ENCODE measurements around the gene MYH13.

Gene MYH13

DNA sequence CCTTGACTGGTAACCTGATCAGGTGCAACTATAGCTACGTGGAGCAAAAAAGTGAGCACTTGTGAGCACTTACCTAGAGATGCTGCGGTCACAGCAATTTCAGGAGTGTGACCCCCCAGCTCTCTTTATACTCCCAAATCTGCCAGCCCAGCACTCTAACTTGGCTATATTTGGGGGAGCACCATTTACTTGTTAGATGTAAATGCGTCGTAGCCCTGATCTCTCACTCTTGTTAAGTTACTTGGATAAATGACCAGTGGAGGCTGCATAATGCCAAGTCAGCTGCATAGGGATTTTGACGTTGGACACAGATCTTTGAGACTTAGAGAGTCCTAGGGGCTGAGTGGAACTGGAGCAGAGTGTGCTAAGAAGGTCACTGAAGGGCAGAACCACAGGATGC is at the start of gene MYH13:
Gene MYH13, minus strand, starts transcription at position 101 of the 400 bp plus-strand sequence. CDS start 8,476 bp downstream, outside the sequence.
- DNase-seq, result no peak

DNA sequence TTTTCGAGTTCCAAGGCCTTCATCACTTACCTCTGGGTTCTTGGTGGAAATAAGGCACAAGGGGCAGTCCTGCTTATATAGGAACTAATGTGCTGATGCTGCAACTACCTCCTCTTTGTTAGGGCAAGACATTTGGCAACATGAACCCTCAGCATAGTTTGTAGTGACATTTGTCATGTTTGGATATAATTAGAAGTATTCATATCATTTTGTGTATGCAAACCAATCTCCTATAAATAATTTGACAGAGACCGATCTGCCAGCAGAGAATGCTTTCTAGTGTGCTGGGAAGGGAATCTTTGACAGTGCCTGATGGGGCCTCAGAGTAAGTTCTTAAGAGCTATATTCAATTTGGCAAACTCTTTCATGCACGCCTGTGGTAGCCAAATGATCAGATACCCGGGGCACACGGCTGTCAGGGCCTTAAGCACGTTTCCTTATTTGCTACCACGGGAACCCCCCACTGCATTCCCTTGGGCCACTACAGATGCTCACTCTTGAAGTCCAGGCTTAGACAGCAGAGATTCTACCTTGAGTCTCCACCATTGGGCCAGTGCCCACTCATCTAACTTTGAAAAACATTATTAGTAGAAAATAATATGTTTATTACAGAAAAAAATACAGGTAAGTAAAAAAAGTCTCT is 49.2 kb upstream of the MYH13 start, which contains the start of gene MYH8:
Gene MYH8, minus strand, starts transcription at position 51 of the 643 bp plus-strand sequence. CDS start 1,723 bp downstream, outside the sequence.
- no peak for DNase-seq

DNA sequence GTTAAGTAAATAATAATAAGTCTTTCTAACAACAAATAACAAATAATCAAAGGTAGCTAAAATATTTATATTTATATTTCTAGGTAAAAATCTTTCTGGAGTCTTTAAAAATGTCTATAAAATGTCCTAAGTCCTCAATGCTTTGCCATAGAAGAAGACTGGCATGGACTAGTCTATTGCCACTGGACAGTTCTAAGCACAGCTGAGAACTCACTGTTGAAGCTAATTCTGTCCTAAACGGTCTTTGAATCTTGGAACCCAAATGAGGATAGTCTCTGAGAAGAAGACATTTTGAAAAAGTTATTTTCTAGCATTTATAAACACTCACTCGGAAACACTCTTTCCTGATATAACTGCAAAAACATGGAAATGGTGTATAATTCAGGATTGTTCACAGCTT is 48.4 kb upstream of the MYH13 start:
- no peak for DNase-seq

DNA sequence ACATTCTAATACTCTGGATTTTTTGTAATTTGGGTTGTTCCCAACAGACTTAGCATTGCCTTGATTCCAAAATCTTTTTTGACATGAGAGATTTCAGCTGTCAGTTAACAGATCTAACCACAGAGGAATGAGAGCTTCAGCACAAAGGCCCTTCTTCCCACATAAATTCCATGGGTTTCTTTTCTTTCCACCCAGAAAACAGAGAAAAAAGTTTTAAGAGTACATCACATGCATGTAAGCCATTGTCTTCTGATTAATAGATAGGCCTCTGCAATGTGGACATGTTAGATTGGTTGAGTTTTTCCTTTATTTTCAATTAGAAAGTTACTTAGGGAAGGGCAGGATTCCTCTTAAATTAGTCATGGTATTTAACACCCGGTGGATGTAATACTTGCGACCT is 48.0 kb upstream of the MYH13 start:
- DNase-seq, result no peak

DNA sequence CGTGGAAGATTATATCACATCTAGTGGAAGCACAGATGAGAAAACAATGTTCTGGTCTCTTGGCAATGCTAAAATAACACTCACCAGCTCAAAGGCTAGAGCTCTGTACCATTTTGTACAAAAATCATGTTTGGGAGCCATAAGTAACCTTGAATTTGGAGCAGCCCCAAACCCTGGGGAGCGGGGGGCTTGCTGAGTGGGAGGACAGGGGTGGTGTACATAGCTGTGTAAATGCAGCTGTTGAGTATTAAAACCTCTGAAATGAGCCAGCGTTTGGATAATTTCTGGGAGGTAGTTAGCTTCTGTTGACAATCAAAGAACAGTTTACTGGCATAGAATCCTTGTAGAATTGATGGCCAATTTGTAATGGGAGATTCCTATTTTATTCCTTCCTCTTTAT is 44.6 kb upstream of the MYH13 start:
- no peak for DNase-seq

DNA sequence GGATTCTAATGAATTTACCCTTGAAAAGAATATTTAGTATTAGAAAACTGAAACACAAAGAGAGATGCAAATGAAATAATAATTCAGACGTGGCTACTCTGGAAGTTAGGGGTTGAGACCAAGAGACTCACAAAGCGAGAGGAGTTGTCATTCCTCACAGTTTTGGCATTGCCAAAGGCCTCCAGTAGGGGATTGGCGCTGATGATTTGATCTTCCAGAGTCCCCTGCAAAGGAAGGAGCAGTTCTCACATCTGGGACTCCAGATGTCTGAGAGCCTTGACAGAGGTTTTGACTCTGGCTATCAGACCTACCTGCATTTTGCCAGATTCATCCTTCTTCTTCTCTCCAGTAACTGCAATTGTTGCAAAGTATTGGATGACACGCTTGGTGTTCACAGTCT is 42.4 kb upstream of the MYH13 start:
- no peak for DNase-seq

DNA sequence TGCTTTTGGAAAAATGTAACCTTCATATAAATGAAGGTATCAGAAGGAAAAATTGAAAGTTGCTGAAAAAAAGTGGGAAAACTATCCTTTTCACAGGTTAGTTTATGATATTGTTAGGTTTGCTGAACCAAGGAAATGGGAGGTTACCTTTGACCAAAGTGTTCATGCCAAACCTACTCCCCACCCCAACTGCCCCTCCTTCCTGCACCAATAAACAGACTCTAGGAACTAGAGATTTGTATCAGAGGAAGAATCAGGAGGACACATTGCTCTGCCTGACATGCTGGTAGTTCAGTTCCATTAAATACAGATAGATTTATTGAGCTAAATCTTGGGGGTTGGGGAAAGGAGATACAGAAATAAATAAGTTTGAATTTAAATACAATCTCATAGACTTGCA is 30.8 kb upstream of the MYH13 start:
- DNase-seq, result no peak

DNA sequence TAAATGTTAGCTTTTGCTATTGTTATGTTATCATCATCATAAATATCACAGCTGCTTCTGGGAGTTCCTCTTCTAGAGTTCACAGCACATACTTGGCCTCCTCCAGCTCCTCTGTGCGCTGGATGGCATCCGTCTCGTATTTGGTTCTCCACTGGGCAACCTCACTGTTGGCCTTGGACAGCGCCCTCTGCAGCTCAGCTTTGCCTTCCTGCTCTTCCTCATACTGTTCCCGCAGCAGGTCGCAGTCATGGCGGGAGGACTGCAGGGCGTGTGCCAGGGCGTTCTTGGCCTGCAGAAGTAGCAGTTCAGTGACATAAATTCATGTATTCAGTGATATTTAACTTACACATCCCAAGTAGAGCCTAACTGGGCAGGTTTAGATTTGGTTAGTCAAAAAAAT is 25.5 kb upstream of the MYH13 start:
- DNase-seq, result no peak

DNA sequence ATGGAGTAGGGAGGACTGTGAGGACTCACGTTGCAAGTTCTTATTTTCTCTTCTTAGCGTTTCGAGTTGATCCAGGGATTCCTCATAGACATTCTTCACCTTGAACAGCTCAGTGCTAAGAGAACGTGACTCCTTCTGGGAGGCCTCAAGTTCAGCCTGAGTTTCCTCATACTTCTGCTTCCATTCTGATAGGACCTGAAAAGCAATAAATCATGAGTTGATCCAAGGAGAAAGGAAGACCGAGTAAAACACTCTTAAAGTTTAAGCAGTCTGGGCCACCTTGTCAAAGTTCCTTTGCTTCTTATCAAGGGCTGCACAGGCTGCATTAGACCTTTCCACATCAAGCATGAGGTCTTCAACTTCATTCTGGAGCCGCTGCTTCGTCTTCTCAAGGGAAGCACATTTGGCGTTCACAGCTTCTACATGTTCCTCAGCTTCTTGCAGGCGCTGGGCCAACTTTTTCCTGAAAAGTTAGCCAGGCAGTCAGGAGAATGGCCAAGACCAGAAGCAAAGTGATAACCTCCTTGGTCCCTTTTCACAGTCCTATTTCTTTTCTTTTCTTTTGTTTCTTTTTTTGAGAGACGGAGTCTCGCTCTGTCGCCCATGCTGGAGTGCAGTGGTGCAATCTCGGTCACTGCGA is 23.8 kb upstream of the MYH13 start:
- DNase-seq, result no peak

DNA sequence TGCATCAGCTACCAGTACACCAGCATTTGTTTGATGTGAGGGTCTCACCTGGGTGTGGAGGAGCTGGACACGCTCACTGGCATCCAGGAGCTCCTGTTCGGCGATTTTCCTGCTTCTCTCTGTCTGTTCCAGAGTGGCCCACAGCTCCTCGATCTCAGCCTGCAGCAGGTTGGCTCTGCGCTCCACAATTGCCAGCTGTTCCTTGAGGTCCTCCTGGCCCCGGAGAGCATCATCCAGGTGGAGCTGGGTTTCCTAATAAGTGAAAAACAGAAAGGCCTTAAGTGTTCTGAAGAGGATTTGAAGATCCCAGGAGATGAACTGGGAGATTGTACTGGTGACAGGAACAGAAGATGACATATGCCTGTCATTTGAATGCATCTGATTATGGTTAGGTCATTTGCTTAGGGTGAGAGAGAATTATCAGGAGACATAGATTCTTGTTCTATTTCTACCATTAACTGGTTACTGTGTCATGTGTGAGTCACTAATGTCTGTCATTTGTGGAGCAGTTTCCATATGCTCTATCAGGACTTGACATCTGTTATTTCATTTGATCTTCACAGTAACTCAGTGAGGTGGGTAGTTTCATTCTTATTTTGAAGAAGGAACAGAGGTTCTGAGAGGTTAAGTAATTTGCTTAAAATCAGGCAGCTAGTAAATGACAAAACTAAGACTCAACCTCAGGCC is 21.5 kb upstream of the MYH13 start:
- no peak for DNase-seq

DNA sequence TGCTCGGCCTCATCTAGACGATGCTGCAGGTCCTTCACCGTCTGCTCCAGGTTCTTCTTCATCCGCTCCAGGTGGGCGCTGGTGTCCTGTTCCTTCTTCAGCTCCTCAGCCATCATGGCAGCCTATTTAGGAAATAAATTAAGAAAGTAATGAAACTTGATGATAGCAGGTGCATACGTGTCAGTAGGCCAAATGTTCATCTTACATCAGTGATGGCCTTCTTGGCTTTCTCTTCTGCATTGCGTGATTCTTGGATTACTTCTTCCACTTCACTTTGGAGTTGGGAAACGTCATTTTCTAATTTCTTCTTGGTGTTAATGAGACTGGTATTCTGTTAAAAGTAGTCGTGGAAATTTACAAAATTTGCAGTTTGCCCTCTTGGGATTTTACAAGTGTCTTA is 20.1 kb upstream of the MYH13 start:
- no peak for DNase-seq

DNA sequence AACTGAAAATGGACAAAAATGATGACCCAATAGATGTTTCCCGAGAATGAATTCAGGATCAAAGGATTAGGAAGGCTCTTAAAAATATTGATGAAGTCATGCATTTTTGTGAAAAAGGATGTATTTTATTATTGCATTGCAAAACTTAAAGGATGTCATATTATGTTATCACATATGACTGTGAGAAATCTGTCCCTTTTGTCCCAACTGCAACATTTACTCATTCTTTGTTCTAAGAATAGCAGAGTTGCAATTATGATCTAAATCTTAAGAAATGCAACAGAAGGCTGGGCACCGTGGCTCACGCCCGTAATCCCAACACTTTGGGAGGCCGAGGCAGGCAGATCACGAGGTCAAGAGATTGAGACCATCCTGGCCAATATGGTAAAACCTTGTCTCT is 13.1 kb upstream of the MYH13 start:
- DNase-seq, result no peak

DNA sequence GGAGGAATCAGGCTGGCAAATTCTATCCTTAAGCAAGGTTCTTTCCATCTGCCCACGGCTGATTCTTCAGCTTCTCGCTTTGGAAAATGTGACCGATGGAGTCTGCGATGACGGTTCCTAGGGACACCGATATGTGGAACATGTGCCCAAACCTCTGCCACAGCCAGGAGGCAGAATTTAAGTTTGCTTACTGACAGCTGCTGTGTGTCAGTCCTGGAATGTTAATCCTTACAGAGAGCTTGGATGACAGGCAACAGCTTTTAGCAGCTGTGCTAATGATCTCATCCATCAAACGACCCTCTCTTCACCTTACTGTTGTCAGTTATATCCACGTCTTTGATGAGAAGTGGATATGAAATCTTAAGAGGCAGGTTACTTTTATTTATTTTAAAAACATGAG is 11.4 kb upstream of the MYH13 start:
- DNase-seq, result no peak

DNA sequence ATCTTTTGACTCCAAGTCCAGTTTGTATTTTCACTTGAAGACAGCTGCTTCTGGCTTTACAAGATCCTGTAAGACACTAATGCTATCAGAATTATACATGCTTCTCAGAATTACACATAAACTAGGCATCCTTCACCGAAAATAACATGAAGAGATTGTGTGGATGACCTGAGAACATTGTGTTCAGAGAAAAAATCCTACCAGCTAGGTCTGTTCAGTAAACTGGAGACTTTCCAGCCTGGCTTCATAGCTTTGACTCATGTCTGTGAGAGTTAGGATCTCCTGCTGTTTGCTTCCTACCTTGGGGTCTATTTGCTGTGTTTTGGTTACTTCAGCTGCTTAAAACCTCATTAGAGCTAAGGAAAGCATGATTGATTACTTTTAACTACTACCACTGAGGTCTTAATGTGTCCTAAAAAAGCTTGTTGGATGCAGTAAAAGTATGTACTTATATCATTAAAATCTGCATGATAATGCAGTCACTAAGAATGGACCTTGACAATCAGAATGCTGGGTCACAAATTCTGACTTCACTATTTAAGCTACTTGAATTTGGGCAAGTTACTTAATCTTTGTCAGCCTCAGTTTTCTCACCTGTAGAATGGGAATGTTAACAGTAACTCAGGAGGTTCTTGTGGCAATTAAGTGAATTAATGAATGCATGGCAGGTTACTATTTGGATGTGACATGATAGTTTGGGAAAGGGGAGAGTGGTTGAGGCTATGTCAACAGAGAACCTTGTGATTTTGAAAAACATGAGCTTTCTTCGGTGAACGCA is 8.0 kb upstream of the MYH13 start:
- no peak for DNase-seq

DNA sequence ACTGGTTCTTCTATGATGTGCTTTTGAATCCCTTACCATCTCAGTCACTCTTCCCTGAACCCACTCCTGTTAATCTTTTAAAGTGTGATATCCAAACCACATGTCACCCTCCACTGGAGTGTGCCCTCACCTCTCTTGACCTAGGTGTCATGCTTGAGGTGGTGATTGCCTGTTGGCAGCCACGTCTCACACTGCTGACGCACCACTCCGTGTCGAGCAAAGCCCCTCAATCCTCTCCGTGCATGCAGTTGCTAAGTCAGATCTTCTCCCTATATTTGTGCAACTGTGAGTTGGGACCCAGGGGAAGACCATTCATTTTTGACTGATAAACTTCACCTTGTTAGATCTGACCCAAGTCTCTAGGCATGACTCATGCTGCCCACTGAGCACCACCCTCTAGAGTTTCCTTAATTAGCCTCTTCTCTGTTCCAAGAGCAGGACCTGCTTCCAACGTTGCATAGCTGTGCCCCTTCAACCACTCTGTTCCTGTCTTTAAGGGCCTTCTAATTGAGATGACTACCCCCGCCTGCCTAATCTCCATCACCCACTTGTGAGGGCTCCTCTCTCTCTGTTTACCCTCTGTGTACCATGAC is 2.7 kb downstream of the MYH13 start:
- no peak for DNase-seq

DNA sequence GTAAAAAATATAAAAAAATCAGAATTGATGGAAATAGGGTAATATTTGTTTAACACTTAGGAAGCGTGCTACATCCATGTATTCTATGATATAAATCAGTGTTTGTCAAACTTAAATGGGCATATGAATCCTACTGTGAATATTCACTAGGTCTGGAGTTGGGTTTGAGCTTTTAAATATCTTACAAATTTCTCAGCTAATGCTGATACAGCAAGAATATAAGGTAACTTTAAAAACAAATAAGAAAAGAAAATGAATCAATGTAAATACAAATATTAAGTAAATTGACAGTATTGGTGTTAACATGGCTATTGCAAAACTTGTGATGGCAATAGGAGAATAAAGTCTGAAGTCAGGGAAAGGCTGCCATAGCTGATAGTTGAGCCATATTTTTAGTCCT is 3.6 kb downstream of the MYH13 start:
- no peak for DNase-seq

DNA sequence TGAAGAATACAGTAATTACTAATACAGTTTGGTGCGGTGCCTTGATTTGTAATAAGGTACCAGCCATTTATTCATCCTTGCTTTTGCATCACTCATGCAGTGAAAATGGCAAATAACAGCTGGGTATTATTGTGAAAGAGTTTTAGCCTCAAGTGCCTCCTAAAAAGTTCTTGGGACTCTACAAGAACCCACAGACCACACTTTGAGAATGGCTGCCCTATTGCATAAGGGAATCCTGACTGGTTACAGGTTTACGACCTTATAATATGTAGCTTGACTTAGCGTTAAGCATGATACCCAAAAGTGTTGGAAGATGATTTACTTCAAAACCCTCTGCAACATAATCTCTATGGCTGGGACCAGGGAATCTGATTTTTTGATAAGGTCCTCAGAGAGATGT is 4.2 kb downstream of the MYH13 start:
- DNase-seq, result no peak

DNA sequence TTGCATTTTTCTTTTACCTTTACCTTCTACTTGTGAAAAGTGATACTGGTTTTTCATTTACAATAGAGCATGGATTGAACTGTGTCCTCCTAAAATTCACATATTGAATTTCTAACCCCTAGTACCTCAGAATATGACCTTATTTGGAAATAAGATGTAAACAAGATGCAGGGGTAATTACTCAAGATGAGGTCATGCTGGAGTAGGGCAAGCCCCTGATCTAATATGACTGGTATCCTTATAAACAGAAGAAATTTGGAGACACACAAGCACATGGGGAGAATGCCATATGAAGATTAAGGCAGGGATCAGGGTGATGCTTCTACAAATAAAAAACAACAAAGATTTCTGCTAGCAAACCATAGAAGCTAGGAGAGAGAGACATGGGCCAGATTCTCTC is 12.2 kb downstream of the MYH13 start:
- DNase-seq, result no peak

DNA sequence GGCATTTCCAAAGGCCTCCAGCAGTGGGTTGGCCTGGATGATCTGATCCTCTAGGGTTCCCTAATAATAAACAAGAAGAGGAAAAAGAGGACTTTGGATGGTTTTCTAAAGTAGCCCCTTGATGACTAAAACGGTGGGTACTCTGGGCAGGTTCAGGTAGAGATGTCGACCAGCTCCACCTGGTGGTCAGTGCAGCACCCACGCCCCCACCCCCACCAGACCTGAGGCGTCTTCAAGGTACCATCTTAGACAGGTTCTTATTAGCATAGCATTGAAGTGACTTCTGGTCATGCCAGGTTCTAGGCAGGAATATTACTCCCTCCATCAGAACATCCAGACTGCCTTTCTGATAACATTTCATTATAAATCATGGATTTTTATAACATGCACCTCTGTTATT is 15.0 kb downstream of the MYH13 start:
- no peak for DNase-seq

DNA sequence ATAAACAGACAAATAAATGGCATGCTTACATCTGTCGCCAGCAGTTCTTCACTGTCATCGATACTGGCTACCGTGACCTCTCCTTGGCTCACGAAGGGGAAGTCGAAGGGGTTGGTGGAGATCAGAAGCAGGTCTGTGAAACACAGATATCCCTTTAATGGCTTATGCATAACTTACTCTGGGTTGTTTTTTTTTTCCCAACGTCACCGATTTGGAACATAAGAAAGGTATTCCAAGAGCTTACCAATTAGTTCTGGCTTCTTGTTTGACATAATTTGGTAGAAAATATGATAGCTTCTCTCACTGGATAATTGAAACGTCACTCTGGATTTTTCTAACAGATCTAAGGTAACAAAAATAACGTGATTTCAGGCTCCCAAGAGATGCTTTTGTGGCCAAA is 18.2 kb downstream of the MYH13 start:
- DNase-seq, result no peak

DNA sequence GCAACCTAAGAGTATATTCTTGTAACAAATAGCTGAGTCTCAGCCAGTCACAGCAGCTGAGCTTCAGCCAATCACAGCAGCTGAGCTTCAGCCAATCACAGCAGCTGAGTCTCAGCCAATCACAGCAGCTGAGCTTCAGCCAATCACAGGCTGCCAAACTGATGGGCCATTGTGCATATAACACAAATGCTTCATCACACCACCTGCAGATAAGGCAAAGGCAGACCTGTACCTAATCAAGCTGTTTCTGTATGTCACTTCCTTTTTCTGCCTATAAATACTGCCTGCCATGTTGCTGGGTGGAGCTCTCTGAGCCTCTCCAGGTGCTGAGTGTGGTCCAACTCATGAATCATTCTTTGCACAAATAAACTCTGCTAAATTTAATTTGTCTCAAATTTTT is 19.9 kb downstream of the MYH13 start:
- no peak for DNase-seq

DNA sequence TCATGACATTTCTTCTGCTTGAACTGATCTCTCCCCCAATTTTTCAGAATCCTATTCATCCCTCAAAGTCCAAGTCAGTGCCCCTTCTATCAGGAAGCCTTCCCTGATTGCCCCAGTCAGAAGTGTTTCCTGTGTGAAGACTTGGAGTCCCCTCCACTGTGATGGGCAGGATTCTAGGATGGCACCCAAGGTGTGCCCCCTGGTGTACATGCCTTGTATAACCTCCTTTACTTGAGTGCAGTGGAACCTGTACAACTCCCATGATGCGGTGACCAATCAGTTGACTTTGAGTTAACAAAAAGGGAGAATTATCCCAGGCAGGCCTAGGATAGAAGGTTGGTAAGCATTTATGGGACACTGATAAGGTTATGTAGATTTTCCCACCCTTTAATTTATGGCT is 23.4 kb downstream of the MYH13 start:
- no peak for DNase-seq

DNA sequence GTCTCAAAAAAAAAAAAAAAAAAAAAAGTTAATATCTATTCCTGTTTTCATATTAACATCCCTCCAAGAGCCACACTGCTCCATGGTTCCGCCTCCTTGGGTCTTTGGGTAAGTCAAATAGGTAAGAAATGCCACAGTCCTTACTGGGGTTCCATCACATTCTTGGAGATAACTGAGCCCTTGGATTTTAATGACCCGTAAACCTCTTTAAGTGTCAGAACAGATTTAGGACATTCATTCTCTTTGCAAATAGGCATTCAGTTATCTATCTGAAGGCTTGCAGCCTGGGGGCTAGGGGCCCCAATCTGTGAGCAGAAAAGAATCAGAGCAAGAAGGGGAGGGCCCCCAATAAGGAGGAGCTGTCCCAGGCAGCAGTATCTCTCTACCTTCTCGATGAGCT is 28.0 kb downstream of the MYH13 start:
- DNase-seq, result no peak

Data from COR-L47 (cell line).